ENCODE measurements around the gene OR8K5.
"Not testable (repeated sequence)": the region's sequence is repeated elsewhere in the genome, so short reads cannot be mapped to it uniquely, and the experiment has no call there.

Gene OR8K5

DNA sequence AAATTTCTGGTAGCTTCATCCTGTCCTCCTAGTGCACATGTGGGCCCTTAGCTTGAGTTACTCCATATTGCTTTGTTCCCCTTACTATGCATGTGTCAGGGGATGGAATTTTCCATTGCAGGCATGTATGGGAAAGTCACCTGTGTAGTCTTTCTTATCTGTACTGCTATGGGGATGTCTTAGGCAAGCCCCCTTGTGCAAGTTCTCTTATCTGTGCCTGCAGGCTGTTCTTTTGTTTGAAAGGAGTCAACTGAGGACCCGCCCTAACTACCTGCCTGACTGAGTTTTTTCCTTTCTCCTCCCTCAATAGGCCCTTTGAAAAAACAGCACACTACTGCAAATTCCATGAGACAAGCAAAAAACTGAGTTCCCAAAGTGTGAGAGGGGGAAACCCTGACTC, 8.7 kb downstream of the OR8K5 start:
- no peak overlapping the region for H3K4me3 ChIP-seq (ENCODE audit: low read depth, low read length)
- DNase-seq (ENCODE audit: low read depth) = no peak
- TF ChIP-seq POLR2A (IDR thresholded peaks at IDR 0.05; ENCODE audit: extremely low read depth, insufficient read length) = no peak
- TF ChIP-seq, protein P1, sequence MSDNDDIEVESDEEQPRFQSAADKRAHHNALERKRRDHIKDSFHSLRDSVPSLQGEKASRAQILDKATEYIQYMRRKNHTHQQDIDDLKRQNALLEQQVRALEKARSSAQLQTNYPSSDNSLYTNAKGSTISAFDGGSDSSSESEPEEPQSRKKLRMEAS (IDR thresholded peaks at IDR 0.05; ENCODE audit: low read depth, low read length) = no peak
- TF ChIP-seq MYC (IDR thresholded peaks at IDR 0.05; ENCODE audit: low read depth, low read length) = no peak
- TF ChIP-seq, protein P2, sequence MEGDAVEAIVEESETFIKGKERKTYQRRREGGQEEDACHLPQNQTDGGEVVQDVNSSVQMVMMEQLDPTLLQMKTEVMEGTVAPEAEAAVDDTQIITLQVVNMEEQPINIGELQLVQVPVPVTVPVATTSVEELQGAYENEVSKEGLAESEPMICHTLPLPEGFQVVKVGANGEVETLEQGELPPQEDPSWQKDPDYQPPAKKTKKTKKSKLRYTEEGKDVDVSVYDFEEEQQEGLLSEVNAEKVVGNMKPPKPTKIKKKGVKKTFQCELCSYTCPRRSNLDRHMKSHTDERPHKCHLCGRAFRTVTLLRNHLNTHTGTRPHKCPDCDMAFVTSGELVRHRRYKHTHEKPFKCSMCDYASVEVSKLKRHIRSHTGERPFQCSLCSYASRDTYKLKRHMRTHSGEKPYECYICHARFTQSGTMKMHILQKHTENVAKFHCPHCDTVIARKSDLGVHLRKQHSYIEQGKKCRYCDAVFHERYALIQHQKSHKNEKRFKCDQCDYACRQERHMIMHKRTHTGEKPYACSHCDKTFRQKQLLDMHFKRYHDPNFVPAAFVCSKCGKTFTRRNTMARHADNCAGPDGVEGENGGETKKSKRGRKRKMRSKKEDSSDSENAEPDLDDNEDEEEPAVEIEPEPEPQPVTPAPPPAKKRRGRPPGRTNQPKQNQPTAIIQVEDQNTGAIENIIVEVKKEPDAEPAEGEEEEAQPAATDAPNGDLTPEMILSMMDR (IDR thresholded peaks at IDR 0.05; ENCODE audit: low read depth, low read length) = no peak

DNA sequence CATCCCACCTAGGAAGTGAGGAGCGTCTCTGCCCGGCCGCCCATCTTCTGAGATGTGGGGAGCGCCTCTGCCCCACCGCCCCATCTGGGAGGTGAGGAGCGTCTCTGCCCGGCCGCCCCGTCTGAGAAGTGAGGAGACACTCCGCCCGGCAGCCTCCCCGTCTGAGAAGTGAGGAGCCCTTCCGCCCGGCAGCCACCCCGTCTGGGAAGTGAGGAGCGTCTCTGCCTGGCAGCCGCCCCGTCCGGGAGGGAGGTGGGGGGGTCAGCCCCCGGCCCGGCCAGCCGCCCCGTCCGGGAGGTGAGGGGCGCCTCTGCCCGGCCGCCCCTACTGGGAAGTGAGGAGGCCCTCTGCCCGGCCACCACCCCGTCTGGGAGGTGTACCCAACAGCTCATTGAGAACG, 16.4 kb downstream of the OR8K5 start:
- H3K4me3 ChIP-seq (ENCODE audit: low read depth, low read length); DNase-seq (ENCODE audit: low read depth): not testable (repeated sequence)

DNA sequence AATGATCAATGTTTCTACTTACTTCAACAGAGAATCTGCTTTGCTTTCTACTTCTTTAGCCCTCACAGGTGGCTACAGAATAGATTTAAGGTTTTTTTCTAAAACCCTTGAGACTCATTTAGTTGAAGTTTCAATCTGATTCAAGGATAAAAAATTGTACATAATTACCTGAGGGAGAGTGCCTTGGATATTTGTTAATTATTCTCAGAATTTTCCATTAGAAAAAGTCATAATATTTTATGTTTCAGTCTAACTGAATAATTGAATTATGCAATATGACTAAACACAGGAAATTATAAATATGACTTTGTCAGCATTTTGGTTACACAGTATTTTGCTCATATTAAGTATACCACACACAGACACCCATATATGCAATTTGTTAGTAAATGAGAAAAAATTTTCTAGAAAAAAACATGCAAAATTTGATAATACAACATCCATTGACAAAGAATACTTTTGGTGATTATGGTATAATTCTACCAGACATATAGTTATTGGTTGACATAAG, 19.9 kb downstream of the OR8K5 start, which contains the start of gene OR8J3:
OR8J3 (minus strand) TSS at position 51 of the 511 bp plus-strand sequence. CDS start 2,483 bp downstream, outside the sequence.
- TF ChIP-seq MYC (IDR thresholded peaks at IDR 0.05; ENCODE audit: low read depth, low read length) (no peak), POLR2A (IDR thresholded peaks at IDR 0.05; ENCODE audit: extremely low read depth, insufficient read length) (no peak)
- TF ChIP-seq, protein P1 (IDR thresholded peaks at IDR 0.05; ENCODE audit: low read depth, low read length) = no peak
- TF ChIP-seq, protein P2 (IDR thresholded peaks at IDR 0.05; ENCODE audit: low read depth, low read length) = no peak
- no peak for DNase-seq (ENCODE audit: low read depth)
- H3K4me3 ChIP-seq (ENCODE audit: low read depth, low read length) = no peak within 1 kb of the TSS

DNA sequence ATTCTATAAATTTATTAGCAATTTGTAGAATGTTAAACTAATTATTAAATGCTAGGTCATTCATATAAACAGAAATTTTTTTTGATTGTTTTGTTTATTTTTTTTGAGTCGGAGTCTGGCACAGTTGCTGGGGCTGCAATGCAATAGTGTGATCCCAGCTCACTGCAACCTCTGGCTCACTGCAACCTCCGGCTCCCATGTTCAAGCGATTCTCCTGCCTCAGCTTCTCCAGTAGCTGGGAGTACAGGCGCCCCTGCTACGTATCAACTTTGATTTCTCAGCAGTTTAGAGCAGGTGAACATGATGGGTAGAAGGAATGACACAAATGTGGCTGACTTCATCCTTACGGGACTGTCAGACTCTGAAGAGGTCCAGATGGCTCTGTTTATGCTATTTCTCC, 38.0 kb downstream of the OR8K5 start, which contains the start of gene OR8H3:
OR8H3 (plus strand) TSS at position 301 of the 400 bp plus-strand sequence; CDS start at position 301, 0 bp downstream.
- H3K4me3 ChIP-seq (ENCODE audit: low read depth, low read length) = no peak within 1 kb of the TSS
- TF ChIP-seq, protein P1 (IDR thresholded peaks at IDR 0.05; ENCODE audit: low read depth, low read length) = no peak
- TF ChIP-seq, protein P2 (IDR thresholded peaks at IDR 0.05; ENCODE audit: low read depth, low read length) = no peak
- TF ChIP-seq POLR2A (IDR thresholded peaks at IDR 0.05; ENCODE audit: extremely low read depth, insufficient read length) (no peak), MYC (IDR thresholded peaks at IDR 0.05; ENCODE audit: low read depth, low read length) (no peak)
- DNase-seq (ENCODE audit: low read depth) = no peak
